C4-2B (cell line): ENCODE measurements around the gene NXPE3.

Experiments
- ZFX ChIP-seq: fragments of 450-650 bp; IDR thresholded peaks from 2 replicates; pipeline ENCODE4 v1.6.1; 2017
- TF ChIP-seq, protein P1 (sequence below): fragments of 450-650 bp; conservative IDR thresholded peaks from 2 replicates; pipeline ENCODE4 v1.5.1; 2017; ENCODE audit warnings: mild to moderate bottlenecking

DNA sequence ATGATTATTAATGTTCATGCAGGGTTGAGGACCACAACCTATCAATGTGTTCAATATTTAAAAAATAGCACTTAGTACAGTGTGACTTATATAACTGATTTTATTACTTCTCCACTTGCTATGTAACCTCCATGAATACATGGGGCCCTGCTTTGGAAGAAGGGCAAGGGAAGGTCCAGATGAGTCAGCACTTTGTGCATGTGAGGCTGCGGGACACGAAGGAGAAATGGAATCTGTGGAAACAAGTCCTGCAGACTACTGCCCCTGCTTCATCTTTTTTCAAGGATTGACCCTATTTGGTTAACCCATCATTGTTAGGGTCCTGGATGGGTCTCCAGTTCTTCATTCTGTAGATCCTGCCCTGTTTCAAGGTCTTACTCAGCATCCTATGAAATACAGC, 1.6 kb downstream of the NXPE3 start:
- TF ChIP-seq, protein P1, sequence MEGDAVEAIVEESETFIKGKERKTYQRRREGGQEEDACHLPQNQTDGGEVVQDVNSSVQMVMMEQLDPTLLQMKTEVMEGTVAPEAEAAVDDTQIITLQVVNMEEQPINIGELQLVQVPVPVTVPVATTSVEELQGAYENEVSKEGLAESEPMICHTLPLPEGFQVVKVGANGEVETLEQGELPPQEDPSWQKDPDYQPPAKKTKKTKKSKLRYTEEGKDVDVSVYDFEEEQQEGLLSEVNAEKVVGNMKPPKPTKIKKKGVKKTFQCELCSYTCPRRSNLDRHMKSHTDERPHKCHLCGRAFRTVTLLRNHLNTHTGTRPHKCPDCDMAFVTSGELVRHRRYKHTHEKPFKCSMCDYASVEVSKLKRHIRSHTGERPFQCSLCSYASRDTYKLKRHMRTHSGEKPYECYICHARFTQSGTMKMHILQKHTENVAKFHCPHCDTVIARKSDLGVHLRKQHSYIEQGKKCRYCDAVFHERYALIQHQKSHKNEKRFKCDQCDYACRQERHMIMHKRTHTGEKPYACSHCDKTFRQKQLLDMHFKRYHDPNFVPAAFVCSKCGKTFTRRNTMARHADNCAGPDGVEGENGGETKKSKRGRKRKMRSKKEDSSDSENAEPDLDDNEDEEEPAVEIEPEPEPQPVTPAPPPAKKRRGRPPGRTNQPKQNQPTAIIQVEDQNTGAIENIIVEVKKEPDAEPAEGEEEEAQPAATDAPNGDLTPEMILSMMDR, result no peak
- TF ChIP-seq ZFX, result no peak
